ENCODE measurements around the gene CCR3.
"Not testable (repeated sequence)": the region's sequence is repeated elsewhere in the genome, so short reads cannot be mapped to it uniquely, and the experiment has no call there.

GRCh38 chr3:46207514-46207913 is 34.7 kb upstream of the CCR3 start:
- TF ChIP-seq, protein P1, sequence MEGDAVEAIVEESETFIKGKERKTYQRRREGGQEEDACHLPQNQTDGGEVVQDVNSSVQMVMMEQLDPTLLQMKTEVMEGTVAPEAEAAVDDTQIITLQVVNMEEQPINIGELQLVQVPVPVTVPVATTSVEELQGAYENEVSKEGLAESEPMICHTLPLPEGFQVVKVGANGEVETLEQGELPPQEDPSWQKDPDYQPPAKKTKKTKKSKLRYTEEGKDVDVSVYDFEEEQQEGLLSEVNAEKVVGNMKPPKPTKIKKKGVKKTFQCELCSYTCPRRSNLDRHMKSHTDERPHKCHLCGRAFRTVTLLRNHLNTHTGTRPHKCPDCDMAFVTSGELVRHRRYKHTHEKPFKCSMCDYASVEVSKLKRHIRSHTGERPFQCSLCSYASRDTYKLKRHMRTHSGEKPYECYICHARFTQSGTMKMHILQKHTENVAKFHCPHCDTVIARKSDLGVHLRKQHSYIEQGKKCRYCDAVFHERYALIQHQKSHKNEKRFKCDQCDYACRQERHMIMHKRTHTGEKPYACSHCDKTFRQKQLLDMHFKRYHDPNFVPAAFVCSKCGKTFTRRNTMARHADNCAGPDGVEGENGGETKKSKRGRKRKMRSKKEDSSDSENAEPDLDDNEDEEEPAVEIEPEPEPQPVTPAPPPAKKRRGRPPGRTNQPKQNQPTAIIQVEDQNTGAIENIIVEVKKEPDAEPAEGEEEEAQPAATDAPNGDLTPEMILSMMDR (IDR thresholded peaks at IDR 0.05), result not testable (repeated sequence)
- not testable (repeated sequence) for TF ChIP-seq POLR2A, EP300 (IDR thresholded peaks at IDR 0.05)

Data from tibial nerve (tissue), 4 donors.